HepG2 (cell line): ENCODE data around the gene TXNL4B. TPM values are rescaled to one million over a fixed set of nuclear protein-coding genes. Genes with fewer than 3 reads are reported as not detected.

Source experiments
- ATAC-seq: fragments of 200-7000 bp; cut with Tn5 transposase; 3 replicates; pipeline ENCODE4 v1.9.1; 2020; ENCODE audit warnings: mild to moderate bottlenecking, moderate library complexity
- BruUV-seq: library from RNA; stranded (reverse); fragments of 400-500 nt; replicated peaks from 2 replicates; lab custom pipeline; 2021; lab: Mats Ljungman, UMichigan
- CTCF ChIA-PET: fragments of 300-600 bp; formaldehyde crosslinking; extraction: SDS; loops from one replicate; lab custom pipeline; 2021; ENCODE audit warnings: low total read pairs, inconsistent platforms, low intra/inter-chr PET ratio; lab: Yijun Ruan, JAX
- POLR2A ChIA-PET: fragments of 350-600 bp; sonication (Branson Sonifier 250); formaldehyde crosslinking; loops from one replicate; lab custom pipeline; 2020; ENCODE audit warnings: antibody characterized with exemption, inconsistent platforms; lab: Yijun Ruan, JAX
- DNase-seq: peaks from one replicate; pipeline ENCODE4 v3.0.0-alpha.2; 2015; ENCODE audit warnings: low spot score
- FAIRE-seq: peaks from 3 replicates; lab custom pipeline; 2011; peaks lifted over from hg19 to GRCh38; lab: Jason Lieb, UNC
- H2AFZ ChIP-seq: one replicate; pipeline ENCODE4 v1.6.1; 2011; ENCODE audit warnings: low read length, inconsistent platforms
- H3K27ac ChIP-seq: fragments of 300-600 bp; 3 replicates; pipeline ENCODE4 v1.8.0; 2011; ENCODE audit warnings: mixed run types, mild to moderate bottlenecking, mixed read lengths, low read length, inconsistent platforms; ENCODE audit not compliant: insufficient read depth; ENCODE audit errors: extremely low read length
- H3K27me3 ChIP-seq, 2 experiments: fragments of 200-600 bp in 1 of 2; 2 replicates in 1 of 2; 3 replicates in 1 of 2; pipeline versions ENCODE4 v1.6.0 to v1.8.0; 2011; ENCODE audit warnings: low read length in 2 of 2, mild to moderate bottlenecking in 2 of 2, moderate library complexity in 2 of 2, inconsistent platforms in 1 of 2; ENCODE audit not compliant: insufficient read depth in 2 of 2, control insufficient read depth in 1 of 2
- H3K36me3 ChIP-seq, 2 experiments: fragments of 200-600 bp in 1 of 2; replicated peaks in 1 of 2; 2 replicates in 1 of 2; 3 replicates in 1 of 2; pipeline versions ENCODE4 v1.5.1 to v1.8.0; 2011; ENCODE audit warnings: low read length in 2 of 2, inconsistent platforms in 1 of 2; ENCODE audit not compliant: insufficient read depth in 2 of 2, control insufficient read depth in 1 of 2
- H3K4me1 ChIP-seq: 2 replicates; pipeline ENCODE4 v1.5.1; 2012; ENCODE audit warnings: low read length, inconsistent platforms; ENCODE audit not compliant: insufficient read depth
- H3K4me2 ChIP-seq: 2 replicates; pipeline ENCODE4 v1.6.0; 2011; ENCODE audit warnings: low read depth, low read length, inconsistent platforms
- H3K4me3 ChIP-seq, 3 experiments: fragments of 200-600 bp in 1 of 3; sonication (generic), shearing (Covaris generic) in 1 of 3; replicated peaks in 1 of 3; 2 replicates each; pipeline ENCODE4 v1.5.1; 2011 to 2016; ENCODE audit warnings: low read length in 3 of 3, inconsistent platforms in 2 of 3, low read depth in 2 of 3, mild to moderate bottlenecking in 2 of 3, control low read depth in 1 of 3, mixed read lengths in 1 of 3; ENCODE audit not compliant: insufficient read depth in 1 of 3
- H3K79me2 ChIP-seq: one replicate; pipeline ENCODE4 v1.6.1; 2011; ENCODE audit warnings: low read length, inconsistent platforms; ENCODE audit not compliant: insufficient read depth
- H3K9ac ChIP-seq: 2 replicates; pipeline ENCODE4 v1.6.0; 2011; ENCODE audit warnings: mild to moderate bottlenecking, low read depth, low read length, inconsistent platforms; ENCODE audit not compliant: insufficient read depth
- H3K9me3 ChIP-seq: 2 replicates; pipeline ENCODE4 v1.5.1; 2012; ENCODE audit warnings: mild to moderate bottlenecking, low read length
- H4K20me1 ChIP-seq: 2 replicates; pipeline ENCODE4 v1.6.0; 2011; ENCODE audit warnings: inconsistent platforms, mild to moderate bottlenecking, low read length, moderate library complexity; ENCODE audit not compliant: insufficient read depth
- ARHGAP35 ChIP-seq: sonication (generic); formaldehyde crosslinking; IDR thresholded peaks from 2 replicates; pipeline ENCODE4 v1.9.0; 2022; ENCODE audit warnings: mild to moderate bottlenecking, inconsistent platforms, moderate library complexity, missing genetic modification reagents, borderline replicate concordance
- ATF3 ChIP-seq: sonication (generic); formaldehyde crosslinking; IDR thresholded peaks from 2 replicates; pipeline ENCODE4 v1.4.0; 2020; ENCODE audit warnings: missing genetic modification reagents
- CCAR2 ChIP-seq: fragments of 200-400 bp; formaldehyde crosslinking; optimal IDR thresholded peaks from 2 replicates; pipeline ENCODE3; 2018; ENCODE audit warnings: low read depth, mild to moderate bottlenecking, low read length, moderate library complexity
- EP300 ChIP-seq, 3 experiments: sonication (generic) in 1 of 3; formaldehyde crosslinking in 1 of 3; IDR thresholded peaks; 2 replicates each; pipeline versions ENCODE4 v1.5.1 to v1.6.1; 2011 to 2020; ENCODE audit warnings: low read depth in 2 of 3, low read length in 2 of 3, borderline replicate concordance in 1 of 3, improper control_type of control experiment in 1 of 3, mild to moderate bottlenecking in 1 of 3, missing genetic modification reagents in 1 of 3, moderate library complexity in 1 of 3
- FOXM1 ChIP-seq: sonication (generic); formaldehyde crosslinking; IDR thresholded peaks from 2 replicates; pipeline ENCODE4 v1.5.0; 2020; ENCODE audit warnings: missing genetic modification reagents
- NKX3-1 ChIP-seq: sonication (generic); formaldehyde crosslinking; IDR thresholded peaks from 2 replicates; pipeline ENCODE4 v1.5.0; 2020; ENCODE audit warnings: missing genetic modification reagents
- ZNF275 ChIP-seq: sonication (generic); formaldehyde crosslinking; IDR thresholded peaks from 2 replicates; pipeline ENCODE4 v1.8.0; 2022; ENCODE audit warnings: missing genetic modification reagents, mild to moderate bottlenecking, inconsistent platforms, borderline replicate concordance
- ZSCAN31 ChIP-seq: sonication (generic); formaldehyde crosslinking; IDR thresholded peaks from 2 replicates; pipeline ENCODE4 v1.5.0; 2020; ENCODE audit warnings: low read depth, mild to moderate bottlenecking, missing genetic modification reagents
- WGBS: methylation state at CpG from one replicate; pipeline ENCODE4 v1.1.6; 2017; ENCODE audit warnings: low lambda C conversion rate; 5-methylcytosine and 5-hydroxymethylcytosine counted together
- in situ Hi-C: cut with HindIII; loops from 2 replicates; pipeline ENCODE4 v1.10.0; 2017; ENCODE audit warnings: low pct_unique_long_range_greater_than_20kb; ENCODE audit not compliant: extremely low pct_ligation_motif_present
- intact Hi-C: fragments of 100-400 bp; cut with micrococcal nuclease; formaldehyde crosslinking; loops from one replicate; pipeline ENCODE4 v1.10.0; 2022; ENCODE audit not compliant: unreplicated experiment
- polyA plus RNA-seq, 8 experiments: library from polyadenylated mRNA; depleted of rRNA in 3 of 8; stranded (reverse) in 7 of 8; unstranded in 1 of 8; fragments of >200 nt; fragmentation: Illumina TruSeq in 4 of 8; extraction: Trizol in 4 of 8; gene quantifications; 2 replicates each; pipeline versions ENCODE4 v1.2.1 to v1.2.3, GENCODE V29; 2011 to 2016; ENCODE audit warnings: low read depth in 4 of 8, missing spikeins in 1 of 8, mixed read lengths in 1 of 8; ENCODE audit not compliant: insufficient read depth in 1 of 8
- total RNA-seq, 5 experiments: library from RNA; depleted of rRNA; stranded (reverse); fragments of >200 nt; fragmentation: Illumina TruSeq; extraction: Trizol; gene quantifications; 2 replicates each; pipeline ENCODE4 v1.2.3, GENCODE V29; 2016; ENCODE audit warnings: low read depth in 1 of 5

The TXNL4B gene
- total and polyA plus RNA-seq, 2 of the 13 experiments (the other 11 are each of a cell fraction or from before 2014, with no cell fraction given): 17.4 to 18.3 TPM

GRCh38 chr16:72139908-72140307, 46.5 kb upstream of the TXNL4B start:
- no peak for DNase-seq
- H2AFZ ChIP-seq: no peak overlapping the region
- H3K4me1 ChIP-seq: peaks cover 16% of the 10 kb centered on the region
- H3K4me2 ChIP-seq: no peak overlapping the region
- in situ Hi-C loops (no loop called here), intact Hi-C loops (no loop called here)
- WGBS: 99% methylated on average over 2 of the region's 2 CpGs
- H3K79me2 ChIP-seq: no peaks in the 10 kb centered on the region
- BruUV-seq: no TSS peak
- ChIA-PET CTCF (no interaction called here), POLR2A (no interaction called here)
- no peak for ATAC-seq
- H3K9ac ChIP-seq: no peak overlapping the region
- H4K20me1 ChIP-seq: no peaks in the 10 kb centered on the region
- FAIRE-seq: no peak
- H3K4me3 ChIP-seq: no peak overlapping the region
- H3K36me3 ChIP-seq: no peaks in the 10 kb centered on the region
- H3K27me3 ChIP-seq: no peaks in the 10 kb centered on the region
- TF ChIP-seq NKX3-1 (CRISPR knock-in tag): no peak
- TF ChIP-seq ATF3 (CRISPR knock-in tag): no peak
- TF ChIP-seq CCAR2: no peak
- TF ChIP-seq ZNF275 (CRISPR knock-in tag): no peak
- TF ChIP-seq EP300 (IDR thresholded peaks at IDR 0.05; ENCODE audit: low read depth in 2 of 2, low read length in 2 of 2): no peak
- TF ChIP-seq EP300 (CRISPR knock-in tag; IDR thresholded peaks at IDR 0.05; ENCODE audit: borderline replicate concordance): no peak
- no peak for TF ChIP-seq ARHGAP35 (CRISPR knock-in tag)
- no peak for TF ChIP-seq FOXM1 (CRISPR knock-in tag)
- no peak for TF ChIP-seq ZSCAN31 (CRISPR knock-in tag)
- no peak overlapping the region for H3K27ac ChIP-seq
- no peaks in the 10 kb centered on the region for H3K9me3 ChIP-seq
